PFSK-1 (cell line): ENCODE measurements around the gene APC2.
A peak's percentile ranks its signal among the peaks of the same experiment; 100 is the strongest.

Experiments
- FOXP2 ChIP-seq: optimal IDR thresholded peaks from 2 replicates; pipeline ENCODE3; 2011; ENCODE audit warnings: borderline replicate concordance, control low read depth, inconsistent platforms; ENCODE audit not compliant: insufficient read depth; ENCODE audit errors: extremely low read length, extremely low read depth
- POLR2AphosphoS5 ChIP-seq: IDR thresholded peaks from 2 replicates; pipeline ENCODE4 v1.6.1; 2012; ENCODE audit warnings: low read depth, mild to moderate bottlenecking, control low read depth, low read length, moderate library complexity
- REST ChIP-seq, 2 experiments: IDR thresholded peaks; 2 replicates each; pipeline versions ENCODE4 v1.6.1 to v1.8.0; 2011 to 2012; ENCODE audit warnings: low read depth in 2 of 2, low read length in 2 of 2, control low read depth in 1 of 2, inconsistent platforms in 1 of 2, mild to moderate bottlenecking in 1 of 2, moderate library complexity in 1 of 2; ENCODE audit not compliant: insufficient read depth in 1 of 2
- SIN3A ChIP-seq: IDR thresholded peaks from 2 replicates; pipeline ENCODE4 v1.6.1; 2012; ENCODE audit warnings: mild to moderate bottlenecking, low read length, moderate library complexity, borderline replicate concordance; ENCODE audit not compliant: insufficient read depth
- TAF1 ChIP-seq: IDR thresholded peaks from 2 replicates; pipeline ENCODE4 v1.6.1; 2012; ENCODE audit warnings: low read length, control low read depth, borderline replicate concordance; ENCODE audit not compliant: insufficient read depth

Gene APC2

GRCh38 chr19:1437609-1438008, 12.3 kb upstream of the APC2 start:
- TF ChIP-seq REST (IDR thresholded peaks at IDR 0.05; ENCODE audit: insufficient read depth in 1 of 2, low read depth in 2 of 2, low read length in 2 of 2), result no peak
- no peak for TF ChIP-seq SIN3A
- no peak for TF ChIP-seq POLR2AphosphoS5
- TF ChIP-seq TAF1, result no peak
- TF ChIP-seq FOXP2, result no peak

GRCh38 chr19:1438035-1438932, 11.6 kb upstream of the APC2 start, which contains the start of gene RPS15:
Gene RPS15, plus strand, starts transcription at chr19:1438396. Its CDS starts 30 bp downstream, at chr19:1438426.
- TF ChIP-seq POLR2AphosphoS5, result peak; percentile 98
- peak; percentile 94 for TF ChIP-seq FOXP2
- peak; percentile 99 for TF ChIP-seq TAF1
- peak; percentile 80; the same call in 1 of the 2 replicates for TF ChIP-seq SIN3A
- TF ChIP-seq REST (IDR thresholded peaks at IDR 0.05; ENCODE audit: insufficient read depth in 1 of 2, low read depth in 2 of 2, low read length in 2 of 2), result peak; percentile 65 to 74

GRCh38 chr19:1438933-1439354, 11.0 kb upstream of the APC2 start:
- no peak for TF ChIP-seq REST (IDR thresholded peaks at IDR 0.05; ENCODE audit: insufficient read depth in 1 of 2, low read depth in 2 of 2, low read length in 2 of 2)
- TF ChIP-seq SIN3A, result no peak
- no peak for TF ChIP-seq TAF1
- TF ChIP-seq FOXP2, result no peak
- TF ChIP-seq POLR2AphosphoS5, result no peak; the same call in 1 of the 2 replicates

GRCh38 chr19:1440418-1440801, 9.5 kb upstream of the APC2 start:
- TF ChIP-seq SIN3A (no peak), TAF1 (no peak), REST (IDR thresholded peaks at IDR 0.05; ENCODE audit: insufficient read depth in 1 of 2, low read depth in 2 of 2, low read length in 2 of 2) (no peak), POLR2AphosphoS5 (no peak), FOXP2 (no peak)
